HL-60 (cell line): Measurements from ENCODE around the gene SPEN.

Experiments
- DNase-seq, 2 experiments: peaks; one replicate each; pipeline ENCODE4 v3.0.0-alpha.2; 2010 to 2020; ENCODE audit warnings: low read depth in 1 of 2, low spot score in 1 of 2
- H3K27ac ChIP-seq: fragments of 250-450 bp; sonication (Bioruptor Pico); replicated peaks from 2 replicates; pipeline ENCODE4 v1.5.1; 2020; ENCODE audit warnings: mild to moderate bottlenecking, moderate library complexity
- H3K27me3 ChIP-seq: fragments of 250-450 bp; sonication (Bioruptor Pico); 2 replicates; pipeline ENCODE4 v1.5.1; 2021; ENCODE audit warnings: mild to moderate bottlenecking, moderate library complexity; ENCODE audit not compliant: insufficient read depth, poor library complexity, severe bottlenecking
- H3K4me3 ChIP-seq: replicated peaks from 2 replicates; pipeline ENCODE4 v1.5.1; 2011; ENCODE audit warnings: mild to moderate bottlenecking, control low read depth, low read length; ENCODE audit not compliant: insufficient read depth
- CTCF ChIP-seq: IDR thresholded peaks from one replicate; pipeline ENCODE4 v1.5.1; 2011; ENCODE audit warnings: low read length, control low read depth, inconsistent platforms; ENCODE audit not compliant: insufficient read depth
- GABPA ChIP-seq: IDR thresholded peaks from 2 replicates; pipeline ENCODE4 v1.6.1; 2012; ENCODE audit warnings: low read depth
- POLR2AphosphoS5 ChIP-seq: IDR thresholded peaks from 2 replicates; pipeline ENCODE4 v1.6.1; 2012; ENCODE audit warnings: low read depth
- REST ChIP-seq: IDR thresholded peaks from 2 replicates; pipeline ENCODE4 v1.6.1; 2012; ENCODE audit warnings: low read depth; ENCODE audit not compliant: insufficient replicate concordance
- SPI1 ChIP-seq: IDR thresholded peaks from 2 replicates; pipeline ENCODE4 v1.6.1; 2012; ENCODE audit warnings: low read depth, mild to moderate bottlenecking, borderline replicate concordance

The SPEN gene

GRCh38 chr1:15941899-15942660, 94.6 kb downstream of the SPEN start:
- Histone ChIP-seq H3K27ac (no peak overlapping the region), H3K4me3 (no peak overlapping the region), H3K27me3 (no peaks in the 10 kb centered on the region)
- TF ChIP-seq REST (no peak), POLR2AphosphoS5 (no peak), SPI1 (no peak), CTCF (no peak), GABPA (no peak)
- DNase-seq: no peak

GRCh38 chr1:15942661-15943327, 95.3 kb downstream of the SPEN start:
- no peak overlapping the region for H3K4me3 ChIP-seq
- no peak for TF ChIP-seq REST
- no peak for TF ChIP-seq POLR2AphosphoS5
- TF ChIP-seq GABPA: no peak
- no peak for TF ChIP-seq SPI1
- TF ChIP-seq CTCF: no peak
- no peak overlapping the region for H3K27ac ChIP-seq
- DNase-seq: no peak
- no peaks in the 10 kb centered on the region for H3K27me3 ChIP-seq

GRCh38 chr1:15943328-15943991, 96.0 kb downstream of the SPEN start:
- Histone ChIP-seq H3K27ac (no peak overlapping the region), H3K27me3 (no peaks in the 10 kb centered on the region), H3K4me3 (no peak overlapping the region)
- DNase-seq: no peak
- TF ChIP-seq CTCF: no peak
- no peak for TF ChIP-seq SPI1
- TF ChIP-seq POLR2AphosphoS5: no peak
- TF ChIP-seq GABPA: no peak
- no peak for TF ChIP-seq REST
